Heart left ventricle (tissue), 16 donors: ENCODE data around the gene PTMS. TPM values are rescaled to one million over a fixed set of nuclear protein-coding genes. Genes with fewer than 3 reads are reported as not detected.

Source experiments
- ATAC-seq, 4 donors: fragments of 200-7000 bp; cut with Tn5 transposase; one replicate each; pipeline ENCODE4 v1.9.1; 2020 to 2022; ENCODE audit warnings: moderate library complexity in 4 of 4, mild to moderate bottlenecking in 3 of 4, moderate number of reproducible peaks in 1 of 4
- DNase-seq, 5 donors: peaks; one replicate each; pipeline ENCODE4 v3.0.0-alpha.2; 2020
- H3K27ac ChIP-seq, 12 donors: fragments of 200-600 bp; sonication (generic) in 4 of 12; one replicate each; pipeline versions ENCODE4 v1.5.0 to v1.8.0; 2016 to 2022; ENCODE audit warnings: mild to moderate bottlenecking in 2 of 12
- H3K27me3 ChIP-seq, 9 donors: fragments of 200-600 bp; sonication (generic) in 2 of 9; one replicate each; pipeline versions ENCODE4 v1.5.1 to v1.8.0; 2016 to 2022; ENCODE audit warnings: mild to moderate bottlenecking in 3 of 9
- H3K36me3 ChIP-seq, 9 donors: fragments of 200-600 bp; sonication (generic) in 2 of 9; one replicate each; pipeline versions ENCODE4 v1.5.0 to v1.8.0; 2018 to 2022; ENCODE audit warnings: mild to moderate bottlenecking in 2 of 9
- H3K4me1 ChIP-seq, 12 donors: fragments of 200-600 bp; sonication (generic) in 4 of 12; one replicate each; pipeline versions ENCODE4 v1.5.0 to v1.8.0; 2016 to 2022; ENCODE audit warnings: mild to moderate bottlenecking in 3 of 12
- H3K4me3 ChIP-seq, 12 donors: fragments of 200-600 bp; sonication (generic) in 4 of 12; one replicate each; pipeline versions ENCODE4 v1.5.0 to v1.8.0; 2017 to 2022; ENCODE audit warnings: mild to moderate bottlenecking in 9 of 12, moderate library complexity in 4 of 12
- H3K9me3 ChIP-seq, 12 donors: fragments of 200-600 bp; sonication (generic) in 4 of 12; one replicate each; pipeline versions ENCODE4 v1.5.0 to v1.8.0; 2016 to 2022; ENCODE audit warnings: mild to moderate bottlenecking in 1 of 12
- CTCF ChIP-seq, 12 donors: fragments of 200-600 bp; sonication (generic) in 4 of 12; IDR thresholded peaks; one replicate each; pipeline versions ENCODE4 v1.5.0 to v1.8.0; 2018 to 2022; ENCODE audit warnings: antibody characterized with exemption in 12 of 12, mild to moderate bottlenecking in 5 of 12
- POLR2A ChIP-seq, 2 donors: fragments of 450-650 bp; IDR thresholded peaks; one replicate each; pipeline ENCODE4 v1.6.1; 2017; ENCODE audit warnings: antibody characterized with exemption in 2 of 2, mild to moderate bottlenecking in 2 of 2, moderate library complexity in 2 of 2
- WGBS, 4 donors: extraction: QIAGEN DNeasy Blood & Tissue Kit in 2 of 4; methylation state at CpG; one replicate each; pipeline versions ENCODE4 v1.1.5 to v1.1.7; 2013 to 2018; 5-methylcytosine and 5-hydroxymethylcytosine counted together
- intact Hi-C, 10 donors: fragments of 100-400 bp; cut with DNase I; formaldehyde crosslinking; loops; one replicate each; pipeline versions ENCODE4 v1.11.1 to v1.14.2; 2022
- polyA plus RNA-seq, 2 donors: library from polyadenylated mRNA; stranded (reverse); fragments of 200-250 nt; gene quantifications; one replicate each; pipeline ENCODE4 v1.2.3, GENCODE V29; 2013
- total RNA-seq, 9 donors: library from RNA; depleted of rRNA in 2 of 9; stranded (reverse); fragments of >200 nt in 2 of 9; fragmentation: NEBNext Ultra II Directional in 3 of 9; extraction: Animal tissue kit (Norgen Biotek cat#: 25700) in 3 of 9; gene quantifications; one replicate each; pipeline versions ENCODE4 v1.1.0 to v1.2.4, GENCODE V29; 2016 to 2023
- donor health status: ischemic (EF 13 %, LVEDD 7.1; RV severe dilation, severe dysfunction).
- donor health status: healthy with polysubstance abuse.
- donor health status: DM: no; HTN: yes; CAD: no.
- donor health status: DM: no; HTN: no; CAD: no.
- donor health status: ischemic (EF 25% LVEDD 6.9; RV normal size, moderate dysfunction).
- donor health status: ischemic (EF 25% LVEDD 5.7; RV mildly dilated, moderate dysfunction).
- donor health status: healthy.
- donor health status: DM: yes; HTN: yes; CAD: no.
- donor health status: ischemic (EF 35%, LVEDD 5.7; RV mildly dilated, moderate dysfunction).
- donor health status: nonischemic (EF 11% LVEDD 7.7; RV severe dilation, severe dysfunction).
- donor health status: DM: yes; HTN: yes; CAD: no.
- donor health status: PGD.
- donor health status: ischemic (EF 29% LVEDD 5.4; RV normal size, mild dysfunction).
- donor health status: nonischemic (EF 23%, LVEDD 6.1; RV moderate dilation, normal function).

Gene PTMS
- total and polyA plus RNA-seq, 11 donors = 72.9 to 331 (median 138) TPM

GRCh38 chr12:6810758-6811157 lies 44.6 kb downstream of the PTMS start:
- TF ChIP-seq POLR2A (IDR thresholded peaks at IDR 0.05) = no peak
- no peak for TF ChIP-seq CTCF (IDR thresholded peaks at IDR 0.05)
- no peak overlapping the region for H3K4me3 ChIP-seq
- ATAC-seq (no peak), DNase-seq (no peak)
- H3K36me3 ChIP-seq = peaks cover 0 to 10% (median 0%) of the 10 kb centered on the region in 9 donors
- no peak overlapping the region for H3K27ac ChIP-seq
- intact Hi-C loops = no loop called here
- no peaks in the 10 kb centered on the region for H3K9me3 ChIP-seq
- WGBS, 4 donors = 85 to 89% (median 88%) methylated on average over 1 of the region's 1 CpG
- H3K4me1 ChIP-seq = peaks cover 0 to 13% (median 0%) of the 10 kb centered on the region in 12 donors
- no peaks in the 10 kb centered on the region for H3K27me3 ChIP-seq

- no peak for DNase-seq
- Histone ChIP-seq H3K4me3 (no peak overlapping the region), H3K4me1 (peaks cover 0 to 13% (median 0%) of the 10 kb centered on the region in 12 donors), H3K27ac (no peak overlapping the region), H3K36me3 (peaks cover 0 to 10% (median 0%) of the 10 kb centered on the region in 9 donors), H3K27me3 (no peaks in the 10 kb centered on the region), H3K9me3 (no peaks in the 10 kb centered on the region)
- ATAC-seq = no peak
- WGBS, 4 donors = 68 to 79% (median 70%) methylated on average over 4 of the region's 4 CpGs
- intact Hi-C loops = no loop called here
- TF ChIP-seq POLR2A (IDR thresholded peaks at IDR 0.05) = no peak
- no peak for TF ChIP-seq CTCF (IDR thresholded peaks at IDR 0.05)
Measured at GRCh38 chr12:6813363-6813762, 47.2 kb downstream of the PTMS start.

GRCh38 chr12:6816598-6816997 lies 50.4 kb downstream of the PTMS start:
- peaks cover 0 to 16% (median 0%) of the 10 kb centered on the region in 9 donors for H3K36me3 ChIP-seq
- DNase-seq (peak in 1 of 5 donors; percentile 8), ATAC-seq (no peak)
- H3K4me3 ChIP-seq = no peak overlapping the region
- WGBS, 4 donors = 60 to 70% (median 64%) methylated on average over 3 of the region's 3 CpGs
- TF ChIP-seq POLR2A (IDR thresholded peaks at IDR 0.05) = no peak
- no peak for TF ChIP-seq CTCF (IDR thresholded peaks at IDR 0.05)
- H3K4me1 ChIP-seq = peaks cover 0 to 19% (median 5%) of the 10 kb centered on the region in 12 donors
- H3K9me3 ChIP-seq = no peaks in the 10 kb centered on the region
- H3K27ac ChIP-seq = no peak overlapping the region
- intact Hi-C loops = no loop called here
- H3K27me3 ChIP-seq = no peaks in the 10 kb centered on the region

GRCh38 chr12:6817098-6817497 lies 50.9 kb downstream of the PTMS start:
- 87 to 94% (median 93%) methylated on average over 8 of the region's 8 CpGs for WGBS, 4 donors
- TF ChIP-seq CTCF (IDR thresholded peaks at IDR 0.05) (no peak), POLR2A (IDR thresholded peaks at IDR 0.05) (no peak)
- Histone ChIP-seq H3K36me3 (peaks cover 0 to 16% (median 0%) of the 10 kb centered on the region in 9 donors), H3K4me1 (peaks cover 0 to 19% (median 9%) of the 10 kb centered on the region in 12 donors), H3K4me3 (no peak overlapping the region), H3K27me3 (peaks cover 0 to 4% (median 0%) of the 10 kb centered on the region in 9 donors), H3K9me3 (no peaks in the 10 kb centered on the region), H3K27ac (no peak overlapping the region)
- ATAC-seq (no peak), DNase-seq (no peak)
- intact Hi-C loops = no loop called here
